Testis (tissue), 2 donors: Measurements from ENCODE around the gene SNX18.

Experiments used
- POLR2A ChIP-seq: fragments of 450-650 bp; IDR thresholded peaks from one replicate; pipeline ENCODE4 v1.6.1; 2017; ENCODE audit warnings: antibody characterized with exemption, mild to moderate bottlenecking, moderate library complexity
- TF ChIP-seq, protein P1 (sequence below), 3 experiments: fragments of 450-650 bp in 2 of 3; fragments of 200-600 bp in 1 of 3; sonication (generic) in 1 of 3; IDR thresholded peaks; one replicate each; pipeline ENCODE4 v1.5.1; 2016 to 2019; ENCODE audit warnings: antibody characterized with exemption in 3 of 3, mild to moderate bottlenecking in 2 of 3, moderate library complexity in 1 of 3

DNA sequence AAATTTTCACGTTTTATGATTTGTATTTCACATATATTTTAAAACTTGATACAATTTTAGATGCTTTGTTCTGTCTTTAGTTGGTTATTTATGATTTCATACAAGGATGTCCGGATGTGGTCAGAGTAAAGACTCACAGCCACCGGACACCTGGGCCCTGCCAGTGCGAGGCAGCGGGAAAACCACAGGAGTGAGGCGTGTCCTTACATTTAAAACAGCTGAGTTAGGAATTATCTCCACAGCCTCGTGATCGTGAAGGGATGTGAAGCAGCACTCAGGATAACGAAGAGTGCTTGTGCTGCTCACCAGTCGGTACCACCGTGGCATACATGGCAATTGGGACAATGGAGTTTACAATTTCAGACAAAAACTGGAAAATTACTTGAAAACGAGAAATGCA, 14.0 kb downstream of the SNX18 start:
- TF ChIP-seq, protein P1, sequence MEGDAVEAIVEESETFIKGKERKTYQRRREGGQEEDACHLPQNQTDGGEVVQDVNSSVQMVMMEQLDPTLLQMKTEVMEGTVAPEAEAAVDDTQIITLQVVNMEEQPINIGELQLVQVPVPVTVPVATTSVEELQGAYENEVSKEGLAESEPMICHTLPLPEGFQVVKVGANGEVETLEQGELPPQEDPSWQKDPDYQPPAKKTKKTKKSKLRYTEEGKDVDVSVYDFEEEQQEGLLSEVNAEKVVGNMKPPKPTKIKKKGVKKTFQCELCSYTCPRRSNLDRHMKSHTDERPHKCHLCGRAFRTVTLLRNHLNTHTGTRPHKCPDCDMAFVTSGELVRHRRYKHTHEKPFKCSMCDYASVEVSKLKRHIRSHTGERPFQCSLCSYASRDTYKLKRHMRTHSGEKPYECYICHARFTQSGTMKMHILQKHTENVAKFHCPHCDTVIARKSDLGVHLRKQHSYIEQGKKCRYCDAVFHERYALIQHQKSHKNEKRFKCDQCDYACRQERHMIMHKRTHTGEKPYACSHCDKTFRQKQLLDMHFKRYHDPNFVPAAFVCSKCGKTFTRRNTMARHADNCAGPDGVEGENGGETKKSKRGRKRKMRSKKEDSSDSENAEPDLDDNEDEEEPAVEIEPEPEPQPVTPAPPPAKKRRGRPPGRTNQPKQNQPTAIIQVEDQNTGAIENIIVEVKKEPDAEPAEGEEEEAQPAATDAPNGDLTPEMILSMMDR (IDR thresholded peaks at IDR 0.05) = no peak
- TF ChIP-seq POLR2A = no peak
